VCaP (cell line): ENCODE data around the gene SMARCC2.

Experiments used
- H3K27ac ChIP-seq: fragments of 450-650 bp; 2 replicates; pipeline ENCODE4 v1.5.1; 2017
- CTCF ChIP-seq: fragments of 450-650 bp; conservative IDR thresholded peaks from 2 replicates; pipeline ENCODE4 v1.5.1; 2017; ENCODE audit warnings: mild to moderate bottlenecking, moderate library complexity

SMARCC2 gene

GRCh38 chr12:56128670-56129205 lies 60.5 kb downstream of the SMARCC2 start:
- H3K27ac ChIP-seq, result peak overlapping the region; percentile 86
- no peak for TF ChIP-seq CTCF

GRCh38 chr12:56127888-56128669 lies 61.2 kb downstream of the SMARCC2 start, which contains the start of gene ESYT1:
TSS of gene ESYT1 (plus strand) at chr12:56128267. CDS start at chr12:56128320, 53 bp downstream.
- TF ChIP-seq CTCF, result no peak
- H3K27ac ChIP-seq, result peak within 1 kb of the TSS; percentile 86

- peak overlapping the region; percentile 86 for H3K27ac ChIP-seq
Observed at GRCh38 chr12:56127485-56127887, 61.8 kb downstream of the SMARCC2 start.

GRCh38 chr12:56126732-56127239 lies 62.5 kb downstream of the SMARCC2 start:
- H3K27ac ChIP-seq, result peak overlapping the region; percentile 86
- TF ChIP-seq CTCF, result no peak

More at GRCh38 chr12:56127485-56127887, 61.8 kb downstream of the SMARCC2 start:
- TF ChIP-seq CTCF, result no peak

GRCh38 chr12:56124133-56124532 lies 65.2 kb downstream of the SMARCC2 start:
- no peak overlapping the region for H3K27ac ChIP-seq
- TF ChIP-seq CTCF, result no peak

GRCh38 chr12:56122637-56123036 lies 66.6 kb downstream of the SMARCC2 start:
- TF ChIP-seq CTCF, result no peak
- H3K27ac ChIP-seq, result peak overlapping the region; percentile 10; the same call in 1 of the 2 replicates

GRCh38 chr12:56121204-56121870 lies 67.9 kb downstream of the SMARCC2 start:
- TF ChIP-seq CTCF, result no peak
- peak overlapping the region; percentile 10; the same call in 1 of the 2 replicates for H3K27ac ChIP-seq
